OCI-M2 (cell line): ENCODE data around the gene LAMP1.
"Not testable (repeated sequence)": the region's sequence is repeated elsewhere in the genome, so short reads cannot be mapped to it uniquely, and the experiment has no call there.

Source experiments
- DNase-seq: peaks from one replicate; lab custom pipeline; 2025; ENCODE audit not compliant: unreplicated experiment; lab: John Stamatoyannopoulos, UW

The LAMP1 gene

DNA sequence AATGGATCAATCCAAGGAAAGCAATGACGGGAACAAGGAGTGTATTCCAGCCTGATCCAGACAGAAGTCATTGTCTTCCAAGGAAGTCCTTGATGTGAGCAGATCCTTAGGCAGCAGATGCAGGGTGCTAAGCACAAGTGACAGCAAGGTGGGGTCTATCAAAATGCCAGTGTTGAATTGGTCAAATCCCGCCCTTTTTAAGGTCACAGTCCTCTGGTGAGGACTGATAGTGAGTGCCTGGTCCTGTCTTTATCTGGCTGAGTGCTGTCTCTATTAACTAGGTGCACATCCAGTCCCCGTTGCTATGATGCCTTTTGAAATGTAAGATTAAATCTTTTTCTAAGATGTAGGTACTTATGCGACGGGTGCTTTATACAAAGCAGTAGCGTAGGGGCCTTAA is 1.3 kb upstream of the LAMP1 start:
- DNase-seq, result no peak

GRCh38 chr13:113297370-113298042 is 467 bp downstream of the LAMP1 start:
- DNase-seq, result no peak

GRCh38 chr13:113298043-113298945 is 1.3 kb downstream of the LAMP1 start:
- DNase-seq, result no peak

DNA sequence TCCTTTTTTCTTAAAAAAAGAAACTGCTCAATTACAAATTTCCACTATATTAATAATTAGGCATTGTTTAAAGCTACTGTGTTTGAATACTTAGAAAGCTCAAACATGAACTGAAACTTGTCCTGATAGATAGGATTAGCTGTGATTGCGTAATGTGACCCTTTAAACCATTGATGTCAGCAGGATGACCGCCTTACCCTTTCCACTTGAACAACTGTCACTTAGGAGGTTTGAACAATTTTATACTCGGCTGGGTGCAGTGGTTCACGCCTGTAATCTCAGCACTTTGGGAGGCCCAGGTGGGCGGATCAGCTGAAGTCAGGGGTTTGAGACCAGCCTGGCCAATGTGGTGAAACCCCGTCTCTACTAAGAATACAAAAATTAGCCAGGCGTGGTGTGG is 2.9 kb downstream of the LAMP1 start:
- DNase-seq, result no peak

DNA sequence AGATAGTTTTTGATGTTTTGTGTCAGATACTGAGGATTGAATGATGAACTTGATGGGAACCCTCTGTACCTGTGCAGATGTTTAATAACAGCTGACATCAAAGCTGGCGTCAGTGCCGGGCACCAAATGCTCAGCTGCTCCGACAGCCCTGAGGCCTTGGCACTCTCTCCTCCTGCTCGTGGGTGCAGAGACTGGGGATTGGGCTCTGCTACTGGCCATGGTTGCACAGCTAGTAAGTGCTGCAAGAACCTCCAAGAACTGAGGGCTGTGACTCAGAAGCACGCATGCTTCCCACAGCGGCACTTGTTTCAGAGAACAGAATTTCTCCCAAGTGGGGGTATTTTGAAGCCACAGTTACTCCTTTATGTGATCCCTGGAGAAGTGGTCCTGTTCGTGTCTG is 5.9 kb downstream of the LAMP1 start:
- DNase-seq, result no peak

DNA sequence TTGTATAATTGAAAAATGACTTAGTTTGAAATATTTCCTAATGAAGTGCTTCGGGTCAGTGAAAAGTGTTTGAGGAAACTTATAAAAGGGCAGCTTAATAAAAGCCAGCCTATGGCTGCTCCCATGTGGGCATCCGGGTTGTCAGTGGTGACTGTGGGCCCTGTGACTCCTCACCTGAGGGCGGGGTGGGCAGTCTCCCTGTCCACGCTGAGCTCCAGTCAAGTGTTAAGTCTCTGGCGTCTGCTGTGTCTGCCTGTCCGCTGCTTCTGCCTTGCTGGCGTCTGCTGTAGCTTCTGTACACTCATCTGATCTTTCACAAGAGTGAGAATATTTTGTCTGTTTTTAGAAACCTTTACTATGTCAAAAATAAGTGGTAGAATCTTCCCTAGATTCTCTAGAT is 7.1 kb downstream of the LAMP1 start:
- no peak for DNase-seq

DNA sequence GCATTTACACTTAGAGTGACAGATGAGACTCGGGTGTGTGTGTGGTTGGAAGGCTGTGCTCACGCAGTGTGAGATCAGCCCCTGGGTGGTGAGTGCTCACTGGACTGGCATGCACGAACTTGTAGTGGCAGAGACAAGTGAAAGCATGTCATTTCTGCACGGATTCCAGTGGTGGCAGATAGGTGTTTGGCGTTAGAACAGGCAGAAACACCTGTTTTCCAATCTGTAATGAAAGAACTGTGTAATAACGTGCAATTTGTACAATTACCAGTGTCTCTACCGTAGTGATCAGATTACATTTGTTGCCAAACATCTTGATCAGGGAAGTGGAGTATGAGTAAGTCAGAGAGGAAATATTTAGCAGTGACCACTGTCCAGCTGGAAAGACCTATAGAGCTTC is 8.2 kb downstream of the LAMP1 start:
- DNase-seq, result no peak

DNA sequence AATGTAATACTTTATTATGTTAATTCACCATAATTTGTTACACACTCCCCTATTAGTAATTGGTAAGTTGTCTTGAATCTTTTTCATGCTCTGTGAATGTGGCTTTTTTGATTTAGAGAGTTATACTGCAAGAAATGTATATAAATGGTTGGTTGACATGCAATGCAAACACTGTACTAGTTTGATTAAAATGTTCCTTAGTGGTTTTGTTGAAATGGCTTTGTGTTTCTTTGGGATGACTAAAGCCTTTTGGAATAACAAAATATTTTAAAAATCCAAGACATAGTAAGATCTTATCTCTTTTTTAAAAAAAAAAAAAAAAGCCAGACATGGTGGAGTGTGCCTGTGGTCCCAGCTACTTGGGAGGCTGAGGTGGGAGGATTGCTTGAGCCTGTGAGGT is 10.5 kb downstream of the LAMP1 start:
- DNase-seq, result no peak

- no peak for DNase-seq
These were observed 12.4 kb downstream of the LAMP1 start for GRCh38 chr13:113309473-113309872.

DNA sequence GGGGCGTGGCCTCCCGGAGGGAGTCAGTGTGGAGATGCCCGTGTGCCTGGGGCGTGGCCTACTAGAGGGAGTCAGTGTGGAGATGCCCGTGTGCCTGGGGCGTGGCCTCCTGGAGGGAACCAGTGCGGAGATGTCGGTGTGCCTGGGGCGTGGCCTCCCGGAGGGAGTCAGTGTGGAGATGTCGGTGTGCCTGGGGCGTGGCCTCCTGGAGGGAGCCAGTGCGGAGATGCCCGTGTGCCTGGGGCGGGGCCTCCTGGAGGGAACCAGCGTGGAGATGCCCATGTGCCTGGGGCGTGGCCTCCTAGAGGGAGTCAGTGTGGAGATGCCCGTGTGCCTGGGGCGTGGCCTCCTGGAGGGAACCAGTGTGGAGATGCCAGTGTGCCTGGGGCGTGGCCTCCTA is 17.1 kb downstream of the LAMP1 start:
- not testable (repeated sequence) for DNase-seq

GRCh38 chr13:113314895-113315470 is 17.9 kb downstream of the LAMP1 start:
- not testable (repeated sequence) for DNase-seq

GRCh38 chr13:113315992-113316391 is 19.0 kb downstream of the LAMP1 start:
- no peak for DNase-seq

DNA sequence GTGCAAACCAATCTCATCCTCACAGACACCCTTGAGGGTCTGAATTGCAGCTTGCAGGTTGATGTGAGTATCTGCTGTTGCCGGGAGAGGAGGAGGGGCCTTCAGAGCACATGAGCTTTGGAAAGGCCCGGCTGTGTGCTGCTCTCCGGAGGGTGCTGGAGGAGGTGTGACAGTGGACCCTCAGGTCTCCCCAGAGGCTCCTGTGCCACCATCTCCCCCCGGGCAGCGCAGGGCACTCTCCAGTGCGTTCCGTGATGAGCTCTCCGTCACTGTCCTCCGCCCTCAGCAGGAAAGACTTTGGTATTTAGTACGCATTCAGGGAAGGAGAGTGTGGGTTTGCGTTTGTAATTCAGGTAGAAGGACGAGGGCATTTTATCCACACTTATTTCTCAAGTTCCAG is 20.0 kb downstream of the LAMP1 start:
- DNase-seq, result no peak

DNA sequence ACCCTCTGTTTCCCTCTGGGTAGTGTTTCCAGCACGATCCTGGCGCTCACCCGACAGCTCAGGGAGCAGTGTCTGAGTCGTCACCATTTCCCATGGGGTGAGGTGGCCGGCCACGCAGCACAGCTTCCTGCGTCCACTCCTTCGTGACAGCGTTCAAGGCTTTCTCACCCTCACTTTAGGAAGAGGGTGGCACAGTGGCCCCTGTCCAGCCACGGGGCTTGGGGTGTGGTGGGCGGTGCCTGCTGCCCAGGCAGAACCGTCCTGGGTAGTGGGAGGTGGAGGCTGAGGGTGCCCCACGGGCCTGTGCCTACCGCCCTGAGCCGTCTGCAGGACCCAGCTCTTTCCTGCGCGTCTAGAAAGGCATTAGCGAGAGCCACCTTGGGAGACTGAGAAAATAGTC is 21.9 kb downstream of the LAMP1 start:
- DNase-seq, result no peak

DNA sequence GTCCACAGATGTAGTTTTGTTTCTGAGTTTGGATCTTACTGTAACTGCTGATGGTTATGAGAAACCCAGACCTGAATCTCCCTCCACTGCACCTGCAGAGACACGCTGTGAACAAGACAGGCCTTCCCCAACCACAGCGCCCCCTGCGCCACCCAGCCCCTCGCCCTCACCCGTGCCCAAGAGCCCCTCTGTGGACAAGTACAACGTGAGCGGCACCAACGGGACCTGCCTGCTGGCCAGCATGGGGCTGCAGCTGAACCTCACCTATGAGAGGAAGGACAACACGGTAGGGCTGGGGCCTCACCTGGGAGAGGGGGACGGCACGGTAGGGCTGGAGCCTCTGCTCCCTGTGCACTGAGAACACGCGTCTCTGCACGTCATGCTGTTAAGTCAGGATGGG is 22.3 kb downstream of the LAMP1 start:
- DNase-seq, result no peak

DNA sequence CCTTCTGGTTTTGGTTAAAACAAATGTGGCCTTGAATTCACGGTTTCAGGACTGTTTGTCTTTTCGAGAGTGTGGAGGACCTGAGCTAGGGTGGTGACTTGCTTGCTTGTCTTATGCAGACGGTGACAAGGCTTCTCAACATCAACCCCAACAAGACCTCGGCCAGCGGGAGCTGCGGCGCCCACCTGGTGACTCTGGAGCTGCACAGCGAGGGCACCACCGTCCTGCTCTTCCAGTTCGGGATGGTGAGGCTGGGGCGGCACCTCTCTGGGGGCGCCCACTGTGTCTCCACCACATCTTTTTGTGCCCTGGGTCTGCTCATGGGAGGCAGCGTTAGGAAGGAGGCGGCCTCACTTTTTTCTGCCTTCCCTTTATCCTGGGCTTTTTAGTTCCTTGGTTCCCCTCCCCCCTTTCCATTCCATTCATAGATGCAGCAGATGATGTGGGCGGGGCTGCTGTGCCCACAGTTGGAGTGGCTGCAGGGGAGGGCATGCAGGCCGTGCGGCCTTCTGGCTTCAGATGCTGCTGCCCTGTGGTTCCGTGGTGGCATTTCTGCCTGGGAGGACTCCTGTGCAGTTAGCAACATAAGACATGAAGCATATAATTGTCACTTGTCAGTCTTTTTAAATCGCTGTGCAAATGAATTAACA is 23.3 kb downstream of the LAMP1 start:
- DNase-seq, result no peak

DNA sequence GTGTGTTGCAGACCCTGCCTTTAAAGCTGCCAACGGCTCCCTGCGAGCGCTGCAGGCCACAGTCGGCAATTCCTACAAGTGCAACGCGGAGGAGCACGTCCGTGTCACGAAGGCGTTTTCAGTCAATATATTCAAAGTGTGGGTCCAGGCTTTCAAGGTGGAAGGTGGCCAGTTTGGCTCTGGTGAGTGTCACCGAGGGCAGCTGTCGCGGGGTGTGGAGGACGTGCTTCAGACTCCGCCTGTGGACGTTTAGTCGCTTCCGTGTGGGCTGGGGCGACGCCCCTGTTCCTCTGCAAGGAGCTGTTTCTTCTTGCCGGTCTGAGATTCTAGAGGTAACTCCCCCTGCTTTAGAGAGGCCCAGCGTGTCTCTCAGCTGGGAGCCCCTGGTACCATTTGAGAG is 24.5 kb downstream of the LAMP1 start:
- no peak for DNase-seq

DNA sequence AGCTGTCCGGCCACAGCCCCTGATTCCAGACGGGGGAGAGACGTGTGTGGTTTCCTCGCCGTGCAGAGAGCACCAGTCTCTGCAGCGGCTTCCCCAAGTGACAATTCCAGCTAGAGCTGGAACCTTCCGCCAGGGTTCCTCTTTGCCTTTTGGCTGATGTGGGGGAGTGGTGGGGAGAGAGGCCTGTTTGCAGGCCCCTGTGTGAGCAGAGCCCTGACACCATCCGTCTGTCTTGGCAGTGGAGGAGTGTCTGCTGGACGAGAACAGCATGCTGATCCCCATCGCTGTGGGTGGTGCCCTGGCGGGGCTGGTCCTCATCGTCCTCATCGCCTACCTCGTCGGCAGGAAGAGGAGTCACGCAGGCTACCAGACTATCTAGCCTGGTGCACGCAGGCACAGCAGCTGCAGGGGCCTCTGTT is 25.0 kb downstream of the LAMP1 start:
- DNase-seq, result no peak

DNA sequence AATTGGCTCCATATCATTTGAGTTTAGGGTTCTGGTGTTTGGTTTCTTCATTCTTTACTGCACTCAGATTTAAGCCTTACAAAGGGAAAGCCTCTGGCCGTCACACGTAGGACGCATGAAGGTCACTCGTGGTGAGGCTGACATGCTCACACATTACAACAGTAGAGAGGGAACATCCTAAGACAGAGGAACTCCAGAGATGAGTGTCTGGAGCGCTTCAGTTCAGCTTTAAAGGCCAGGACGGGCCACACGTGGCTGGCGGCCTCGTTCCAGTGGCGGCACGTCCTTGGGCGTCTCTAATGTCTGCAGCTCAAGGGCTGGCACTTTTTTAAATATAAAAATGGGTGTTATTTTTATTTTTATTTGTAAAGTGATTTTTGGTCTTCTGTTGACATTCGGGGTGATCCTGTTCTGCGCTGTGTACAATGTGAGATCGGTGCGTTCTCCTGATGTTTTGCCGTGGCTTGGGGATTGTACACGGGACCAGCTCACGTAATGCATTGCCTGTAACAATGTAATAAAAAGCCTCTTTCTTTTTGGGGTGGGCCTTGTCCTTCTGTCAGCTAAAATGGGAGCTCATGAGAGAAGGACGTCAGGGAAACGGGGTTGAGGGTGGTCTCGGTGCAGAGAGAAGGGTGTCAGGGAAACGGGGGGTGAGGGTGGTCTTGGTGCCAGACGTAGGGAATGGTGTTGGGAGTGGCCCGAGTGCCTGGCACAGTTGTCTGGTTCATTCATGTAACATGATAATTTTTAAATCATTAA is 26.0 kb downstream of the LAMP1 start:
- no peak for DNase-seq

GRCh38 chr13:113323869-113324268 is 26.8 kb downstream of the LAMP1 start:
- DNase-seq, result no peak

GRCh38 chr13:113324398-113324797 is 27.4 kb downstream of the LAMP1 start:
- DNase-seq, result no peak
